Parathyroid adenoma (tissue), 2 donors: ENCODE data around the gene TTYH2.

ENCODE experiments used
- H2AFZ ChIP-seq: fragments of 300-600 bp; sonication (generic); one replicate; pipeline ENCODE4 v1.7.0; 2017; ENCODE audit warnings: antibody characterized with exemption, mild to moderate bottlenecking
- H3K27ac ChIP-seq: fragments of 300-600 bp; sonication (generic); one replicate; pipeline ENCODE4 v1.7.0; 2017
- H3K27me3 ChIP-seq: fragments of 300-600 bp; sonication (generic); one replicate; pipeline ENCODE4 v1.7.0; 2017; ENCODE audit warnings: low read length; ENCODE audit not compliant: control insufficient read depth, insufficient read depth
- H3K36me3 ChIP-seq: fragments of 300-600 bp; sonication (generic); one replicate; pipeline ENCODE4 v1.7.0; 2017; ENCODE audit warnings: low read length; ENCODE audit not compliant: control insufficient read depth, insufficient read depth
- H3K4me1 ChIP-seq: fragments of 300-600 bp; sonication (generic); one replicate; pipeline ENCODE4 v1.7.0; 2017; ENCODE audit warnings: control low read depth
- H3K4me2 ChIP-seq: fragments of 300-600 bp; sonication (generic); one replicate; pipeline ENCODE4 v1.7.0; 2017; ENCODE audit warnings: low read length
- H3K4me3 ChIP-seq: fragments of 300-600 bp; sonication (generic); one replicate; pipeline ENCODE4 v1.7.0; 2017; ENCODE audit warnings: low read depth, low read length
- H3K79me2 ChIP-seq: fragments of 300-600 bp; sonication (generic); one replicate; pipeline ENCODE4 v1.7.0; 2017; ENCODE audit warnings: control low read depth
- H3K9ac ChIP-seq: fragments of 300-600 bp; sonication (generic); one replicate; pipeline ENCODE4 v1.7.0; 2017; ENCODE audit warnings: mild to moderate bottlenecking
- H3K9me3 ChIP-seq: fragments of 300-600 bp; sonication (generic); one replicate; pipeline ENCODE4 v1.7.0; 2017; ENCODE audit warnings: low read length; ENCODE audit not compliant: control insufficient read depth
- TF ChIP-seq, protein P1 (sequence below): fragments of 300-600 bp; sonication (generic); IDR thresholded peaks from one replicate; pipeline ENCODE4 v1.7.0; 2017; ENCODE audit warnings: antibody characterized with exemption, mild to moderate bottlenecking
- donor health status: primary hyperparathyroidism.

Gene TTYH2

DNA sequence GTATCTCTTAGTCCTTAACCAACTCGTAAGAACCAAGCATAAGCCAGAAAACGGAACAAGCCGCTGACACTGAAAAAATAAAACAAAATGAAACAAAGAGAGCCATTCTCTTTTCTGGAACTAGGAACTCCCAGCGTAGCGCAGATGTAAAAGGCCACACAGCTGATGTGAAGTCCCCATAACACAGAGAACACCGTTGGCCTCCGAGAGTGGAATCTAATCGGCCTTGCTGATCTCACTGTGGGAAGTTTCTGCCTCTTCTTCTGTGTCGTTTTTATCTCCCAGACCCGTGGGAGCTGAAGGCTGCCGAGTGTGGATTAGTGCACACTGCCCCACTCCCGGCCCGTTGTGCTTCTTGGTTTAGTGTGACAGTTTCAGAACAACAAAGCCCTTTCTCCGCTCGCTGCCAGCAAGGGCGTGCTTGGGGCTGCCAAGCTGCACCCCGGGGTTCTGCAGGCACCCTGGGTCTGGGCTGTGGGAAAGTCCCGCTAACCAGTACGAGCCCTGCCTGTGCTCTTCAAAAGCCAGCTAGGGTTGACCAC lies 21.7 kb downstream of the TTYH2 start:
- Histone ChIP-seq H3K9ac (no peak overlapping the region), H2AFZ (no peak overlapping the region), H3K4me3 (no peak overlapping the region), H3K9me3 (no peaks in the 10 kb centered on the region), H3K4me1 (no peaks in the 10 kb centered on the region), H3K27ac (no peak overlapping the region), H3K79me2 (no peaks in the 10 kb centered on the region), H3K36me3 (no peaks in the 10 kb centered on the region), H3K4me2 (no peak overlapping the region), H3K27me3 (no peaks in the 10 kb centered on the region)
- TF ChIP-seq, protein P1, sequence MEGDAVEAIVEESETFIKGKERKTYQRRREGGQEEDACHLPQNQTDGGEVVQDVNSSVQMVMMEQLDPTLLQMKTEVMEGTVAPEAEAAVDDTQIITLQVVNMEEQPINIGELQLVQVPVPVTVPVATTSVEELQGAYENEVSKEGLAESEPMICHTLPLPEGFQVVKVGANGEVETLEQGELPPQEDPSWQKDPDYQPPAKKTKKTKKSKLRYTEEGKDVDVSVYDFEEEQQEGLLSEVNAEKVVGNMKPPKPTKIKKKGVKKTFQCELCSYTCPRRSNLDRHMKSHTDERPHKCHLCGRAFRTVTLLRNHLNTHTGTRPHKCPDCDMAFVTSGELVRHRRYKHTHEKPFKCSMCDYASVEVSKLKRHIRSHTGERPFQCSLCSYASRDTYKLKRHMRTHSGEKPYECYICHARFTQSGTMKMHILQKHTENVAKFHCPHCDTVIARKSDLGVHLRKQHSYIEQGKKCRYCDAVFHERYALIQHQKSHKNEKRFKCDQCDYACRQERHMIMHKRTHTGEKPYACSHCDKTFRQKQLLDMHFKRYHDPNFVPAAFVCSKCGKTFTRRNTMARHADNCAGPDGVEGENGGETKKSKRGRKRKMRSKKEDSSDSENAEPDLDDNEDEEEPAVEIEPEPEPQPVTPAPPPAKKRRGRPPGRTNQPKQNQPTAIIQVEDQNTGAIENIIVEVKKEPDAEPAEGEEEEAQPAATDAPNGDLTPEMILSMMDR, result no peak

DNA sequence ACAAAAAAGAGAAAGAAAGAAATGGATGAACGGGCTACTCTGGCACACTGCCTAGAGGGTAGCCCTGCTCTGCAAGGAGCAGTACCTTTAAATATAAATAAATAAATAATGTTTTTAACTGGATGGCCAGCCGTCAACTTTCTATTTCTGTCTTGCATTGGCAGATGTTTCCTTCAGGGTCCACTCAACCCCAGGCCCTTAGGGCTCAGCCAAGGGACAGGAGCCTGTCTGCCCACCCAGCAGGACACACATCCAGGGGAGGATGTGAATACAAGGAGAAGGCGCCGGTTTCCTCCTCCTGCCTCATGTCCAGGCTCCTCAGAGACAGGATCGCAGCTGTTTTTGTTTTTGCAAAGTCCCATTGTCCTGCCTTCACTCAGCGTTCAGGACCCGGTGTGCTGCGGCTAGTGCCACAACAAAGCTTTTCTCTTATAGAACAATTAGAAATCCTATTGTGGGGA lies 22.6 kb downstream of the TTYH2 start:
- H3K36me3 ChIP-seq, result no peaks in the 10 kb centered on the region
- H3K4me3 ChIP-seq, result no peak overlapping the region
- no peaks in the 10 kb centered on the region for H3K4me1 ChIP-seq
- no peak overlapping the region for H3K4me2 ChIP-seq
- no peaks in the 10 kb centered on the region for H3K27me3 ChIP-seq
- H3K9me3 ChIP-seq, result no peaks in the 10 kb centered on the region
- H3K79me2 ChIP-seq, result no peaks in the 10 kb centered on the region
- TF ChIP-seq, protein P1, result no peak
- H3K27ac ChIP-seq, result no peak overlapping the region
- H2AFZ ChIP-seq, result no peak overlapping the region
- H3K9ac ChIP-seq, result no peak overlapping the region

DNA sequence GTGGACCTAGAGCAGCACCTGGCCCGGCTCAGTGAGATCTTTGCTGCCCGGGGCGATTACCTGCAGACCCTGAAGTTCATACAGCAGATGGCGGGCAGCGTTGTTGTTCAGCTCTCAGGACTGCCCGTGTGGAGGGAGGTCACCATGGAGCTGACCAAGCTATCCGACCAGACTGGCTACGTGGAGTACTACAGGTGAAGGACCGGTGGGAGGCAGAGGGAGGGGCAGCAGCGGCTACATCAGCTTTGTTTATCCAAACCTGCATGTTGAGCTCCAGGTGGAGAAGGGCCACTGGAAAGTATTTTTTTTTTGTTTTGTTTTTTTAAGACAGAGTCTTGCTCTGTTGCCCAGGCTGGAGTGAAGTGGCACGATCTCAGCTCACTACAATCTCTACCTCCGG lies 23.9 kb downstream of the TTYH2 start:
- TF ChIP-seq, protein P1, result no peak
- Histone ChIP-seq H3K27ac (no peak overlapping the region), H3K79me2 (no peaks in the 10 kb centered on the region), H3K36me3 (no peaks in the 10 kb centered on the region), H3K9me3 (no peaks in the 10 kb centered on the region), H3K4me1 (no peaks in the 10 kb centered on the region), H3K4me3 (no peak overlapping the region), H3K9ac (no peak overlapping the region), H2AFZ (no peak overlapping the region), H3K4me2 (no peak overlapping the region), H3K27me3 (no peaks in the 10 kb centered on the region)

DNA sequence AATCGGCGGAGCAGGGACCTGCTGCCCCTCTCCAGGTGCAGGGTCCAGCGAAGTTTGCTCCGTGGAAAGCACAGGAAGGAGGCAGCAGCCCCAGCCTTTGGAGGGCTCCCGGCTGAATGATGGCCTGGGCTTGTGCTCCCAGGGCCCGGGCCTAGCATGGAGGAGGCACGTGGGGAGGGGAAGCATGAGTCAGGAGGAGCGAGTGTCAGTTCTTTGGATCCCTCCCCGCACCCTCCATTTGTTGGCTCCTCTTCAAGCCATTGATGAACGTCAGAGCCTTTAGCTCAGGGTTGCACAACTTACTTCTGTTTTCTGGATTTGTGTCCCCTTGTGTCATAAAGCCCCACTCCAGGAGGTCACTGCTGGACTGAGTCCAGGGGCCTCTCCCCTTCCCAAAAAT lies 25.8 kb downstream of the TTYH2 start:
- Histone ChIP-seq H3K4me1 (no peaks in the 10 kb centered on the region), H3K27me3 (no peaks in the 10 kb centered on the region), H3K4me2 (no peak overlapping the region), H3K79me2 (no peaks in the 10 kb centered on the region), H3K36me3 (no peaks in the 10 kb centered on the region), H3K4me3 (no peak overlapping the region), H3K27ac (no peak overlapping the region), H3K9ac (no peak overlapping the region), H2AFZ (no peak overlapping the region), H3K9me3 (no peaks in the 10 kb centered on the region)
- TF ChIP-seq, protein P1, result no peak

DNA sequence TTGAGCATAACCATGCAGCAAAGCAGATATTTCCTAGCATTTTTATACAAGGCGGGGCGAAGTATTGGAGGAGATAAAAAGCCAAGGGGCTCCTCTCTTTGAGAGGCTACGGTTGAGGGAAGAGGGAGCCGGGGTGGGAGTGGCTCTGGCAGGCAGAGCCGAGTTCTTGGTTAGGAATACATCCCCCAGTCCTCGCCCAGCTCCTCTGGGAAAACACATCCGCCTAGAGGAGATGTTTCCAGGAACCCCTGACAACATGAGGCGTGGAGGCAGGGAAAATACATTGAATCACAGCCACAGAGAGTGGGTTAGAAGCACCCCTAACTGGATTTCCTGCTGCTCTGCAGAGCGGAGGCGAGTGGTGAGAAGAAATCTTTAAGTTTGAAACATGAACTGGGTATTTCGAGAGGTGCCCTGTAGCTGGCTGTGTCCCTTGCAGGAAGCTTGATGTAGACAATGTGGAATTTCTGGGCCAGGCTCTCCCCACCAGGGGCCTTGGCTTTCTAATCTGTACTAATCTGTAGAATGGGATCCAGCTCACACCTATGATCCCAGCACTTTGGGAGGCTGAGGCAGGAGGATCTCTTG lies 27.3 kb downstream of the TTYH2 start:
- Histone ChIP-seq H3K9me3 (no peaks in the 10 kb centered on the region), H3K9ac (no peak overlapping the region), H3K27me3 (no peaks in the 10 kb centered on the region), H3K4me3 (no peak overlapping the region), H3K36me3 (no peaks in the 10 kb centered on the region), H3K4me2 (no peak overlapping the region), H3K79me2 (no peaks in the 10 kb centered on the region), H2AFZ (no peak overlapping the region), H3K27ac (no peak overlapping the region), H3K4me1 (no peaks in the 10 kb centered on the region)
- TF ChIP-seq, protein P1, result no peak
